ENCODE results near the gene SMPD2. TPM values are rescaled to one million over a fixed set of nuclear protein-coding genes. Genes with fewer than 3 reads are reported as not detected.
A peak's percentile ranks its signal among the peaks of the same experiment; 100 is the strongest.

The SMPD2 gene
- total RNA-seq (10 to 100 TPM; 12.8 TPM), polyA plus RNA-seq (ENCODE audit: insufficient read length in 6 of 6) (10 to 100 TPM in 5 of 6 donors, 1 to 10 TPM in 1; 9.6 to 13.6 (median 12.3) TPM)
- long read RNA-seq, donor 1, partial matches to known transcripts: 0 of 3 reads
- long read RNA-seq, donor 1, other reads (novel, unspliced or antisense): 0 of 3 reads
- long read RNA-seq, donor 2, partial matches to known transcripts: 0 of 1 reads
- long read RNA-seq, donor 2, other reads (novel, unspliced or antisense): 0 of 1 reads
- long read RNA-seq, donor 3, partial matches to known transcripts: 0 of 2 reads
- long read RNA-seq, donor 3, other reads (novel, unspliced or antisense): 0 of 2 reads
- long read RNA-seq, donor 4, transcript SMPD2-201 (10 exons, 1,645 nt): major isoform, 9 of 18 reads
- long read RNA-seq, donor 4, partial matches to known transcripts: 1 of 18 reads
- long read RNA-seq, donor 4, other reads (novel, unspliced or antisense): 8 of 18 reads
- long read RNA-seq, donor 5: 0 reads
- long read RNA-seq, donor 6, transcript SMPD2-201 (10 exons, 1,645 nt): major isoform, 7 of 7 reads
- long read RNA-seq, donor 6, partial matches to known transcripts: 0 of 7 reads
- long read RNA-seq, donor 6, other reads (novel, unspliced or antisense): 0 of 7 reads
- long read RNA-seq, donor 7, partial matches to known transcripts: 0 of 1 reads
- long read RNA-seq, donor 7, other reads (novel, unspliced or antisense): 0 of 1 reads
- long read RNA-seq, donor 8, partial matches to known transcripts: 41 of 54 reads
- long read RNA-seq, donor 8, other reads (novel, unspliced or antisense): 12 of 54 reads
- long read RNA-seq, donor 9: 0 reads
- long read RNA-seq, donor 10, transcript SMPD2-201 (10 exons, 1,645 nt): major isoform, 23 of 32 reads
- long read RNA-seq, donor 10, partial matches to known transcripts: 2 of 32 reads
- long read RNA-seq, donor 10, other reads (novel, unspliced or antisense): 7 of 32 reads
- long read RNA-seq, donor 11, partial matches to known transcripts: 0 of 2 reads
- long read RNA-seq, donor 11, other reads (novel, unspliced or antisense): 0 of 2 reads
- long read RNA-seq, donor 12, partial matches to known transcripts: 0 of 4 reads
- long read RNA-seq, donor 12, other reads (novel, unspliced or antisense): 0 of 4 reads

- Histone ChIP-seq H3K4me3 (peak within 1 kb of the TSS; percentile 76 to 79), H3K36me3 (peaks cover 0 to 33% of the 10 kb centered on the region in 2 donors), H3K27me3 (no peaks in the 10 kb centered on the region), H3K9me3 (no peaks in the 10 kb centered on the region), H3K27ac (peak within 1 kb of the TSS; percentile 90 to 95), H3K4me1 (peaks cover 12 to 22% of the 10 kb centered on the region in 2 donors)
- DNase-seq (peak; percentile 89 to 97 (median 95)), ATAC-seq (peak; percentile 91)
- intact Hi-C loops (cut with DNase I): no loop called here
- TF ChIP-seq CTCF (IDR thresholded peaks at IDR 0.05): no peak
Measured at GRCh38 chr6:109440331-109441068, at the start of gene SMPD2, which contains the start of gene PPIL6. SMPD2 (plus strand) TSS chr6:109440724; CDS start chr6:109441122, 398 bp downstream. PPIL6 (minus strand) TSS chr6:109440628; CDS start chr6:109440590, 38 bp downstream.

GRCh38 chr6:109393157-109393885 is 47.2 kb upstream of the SMPD2 start:
- intact Hi-C loops (cut with DNase I): no loop called here
- Histone ChIP-seq H3K27ac (no peak overlapping the region), H3K4me1 (peaks cover 0 to 8% of the 10 kb centered on the region in 2 donors), H3K9me3 (no peaks in the 10 kb centered on the region), H3K36me3 (no peaks in the 10 kb centered on the region), H3K4me3 (no peak overlapping the region), H3K27me3 (no peaks in the 10 kb centered on the region)
- no peak for TF ChIP-seq CTCF (IDR thresholded peaks at IDR 0.05)
- ATAC-seq: no peak
- no peak for DNase-seq

- Histone ChIP-seq H3K27me3 (no peaks in the 10 kb centered on the region), H3K9me3 (no peaks in the 10 kb centered on the region), H3K27ac (no peak overlapping the region), H3K4me1 (peaks cover 0 to 8% of the 10 kb centered on the region in 2 donors), H3K36me3 (no peaks in the 10 kb centered on the region), H3K4me3 (no peak overlapping the region)
- TF ChIP-seq CTCF (IDR thresholded peaks at IDR 0.05): no peak
- no peak for DNase-seq
- peak; percentile 19 for ATAC-seq
- intact Hi-C loops (cut with DNase I): no loop called here
Measured at GRCh38 chr6:109393886-109394281, 46.6 kb upstream of the SMPD2 start.

GRCh38 chr6:109396046-109396718 is 44.3 kb upstream of the SMPD2 start:
- intact Hi-C loops (cut with DNase I): no loop called here
- no peak overlapping the region for H3K27ac ChIP-seq
- H3K36me3 ChIP-seq: no peaks in the 10 kb centered on the region
- TF ChIP-seq CTCF (IDR thresholded peaks at IDR 0.05): no peak
- H3K4me3 ChIP-seq: no peak overlapping the region
- no peak for DNase-seq
- no peaks in the 10 kb centered on the region for H3K9me3 ChIP-seq
- no peak for ATAC-seq
- no peaks in the 10 kb centered on the region for H3K4me1 ChIP-seq
- H3K27me3 ChIP-seq: no peaks in the 10 kb centered on the region

Measured in left lung (tissue), 14 donors.